Measurements from ENCODE around the gene PBX4. TPM values are rescaled to one million over a fixed set of nuclear protein-coding genes. Genes with fewer than 3 reads are reported as not detected.

Gene PBX4
- total and polyA plus RNA-seq, 7 donors: 0.49 to 6.1 (median 1.9) TPM; not detected in 3

DNA sequence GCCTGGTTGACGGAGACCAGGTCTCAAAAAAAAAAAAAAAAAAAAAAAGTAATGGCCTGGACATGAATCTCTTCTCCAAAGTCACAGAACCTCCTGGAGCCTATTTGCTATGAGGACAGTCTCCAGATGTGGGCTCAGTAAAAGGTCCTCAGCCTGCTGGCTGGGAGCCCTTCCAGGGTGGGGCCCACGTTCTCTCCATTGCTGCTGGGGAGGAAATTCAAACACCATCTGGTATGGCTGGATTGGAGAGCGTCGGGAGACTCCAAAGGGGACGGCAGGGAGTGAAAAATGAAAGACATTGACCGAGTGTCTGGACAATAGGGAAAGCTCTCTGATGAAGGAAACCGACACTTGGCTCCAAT is 1.3 kb upstream of the PBX4 start:
- intact Hi-C loops (cut with DNase I): no loop called here
- WGBS, 2 donors: 75 to 82% methylated on average over 7 of the region's 7 CpGs

DNA sequence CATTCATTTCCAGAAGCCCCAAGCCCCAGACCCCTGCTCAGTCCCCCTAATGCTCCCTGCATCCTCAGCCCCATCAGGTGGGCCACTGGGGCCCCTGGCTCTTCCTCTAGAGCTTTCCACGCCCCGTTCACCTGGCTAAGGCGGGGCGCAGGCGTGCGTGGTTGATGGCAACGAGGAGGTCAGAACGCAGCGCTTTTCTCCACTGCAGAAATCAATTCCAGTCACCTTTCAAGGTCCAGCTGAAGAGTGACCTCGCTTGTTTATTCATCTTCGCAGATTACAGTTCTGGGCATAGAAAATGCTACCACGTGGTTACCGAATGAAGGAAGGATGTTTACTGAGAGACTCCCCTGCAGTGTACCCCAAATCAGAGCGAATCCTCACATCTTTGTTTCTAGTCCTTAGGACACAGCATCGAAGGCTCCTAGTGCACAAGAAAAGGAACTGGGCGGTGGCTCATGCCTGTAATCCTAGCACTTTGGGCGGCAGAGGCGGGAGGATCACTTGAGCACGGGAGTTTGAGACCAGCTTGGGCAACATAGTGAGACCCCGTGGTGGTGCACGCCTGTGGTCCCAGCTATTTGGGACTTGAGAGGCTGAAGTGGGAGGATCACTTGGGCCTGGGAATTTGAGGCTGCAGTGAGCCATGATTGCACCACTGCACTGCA is 828 bp upstream of the PBX4 start:
- TF ChIP-seq POLR2AphosphoS5 (IDR thresholded peaks at IDR 0.05) (no peak), EP300 (IDR thresholded peaks at IDR 0.05) (no peak), CTCF (IDR thresholded peaks at IDR 0.05) (no peak), POLR2A (IDR thresholded peaks at IDR 0.05) (no peak)
- intact Hi-C loops (cut with DNase I): no loop called here
- WGBS, 2 donors: 36 to 64% methylated on average over 21 of the region's 21 CpGs

More for the DNA sequence above, 1.3 kb upstream of the PBX4 start:
- Histone ChIP-seq H3K27me3 (peaks cover 8 to 46% (median 36%) of the 10 kb centered on the region in 3 donors), H3K27ac (no peak overlapping the region), H3K9me3 (no peaks in the 10 kb centered on the region), H3K36me3 (no peaks in the 10 kb centered on the region), H3K4me3 (no peak overlapping the region), H3K4me1 (peaks cover 0 to 10% (median 0%) of the 10 kb centered on the region in 4 donors)
- TF ChIP-seq POLR2A (IDR thresholded peaks at IDR 0.05) (no peak), CTCF (IDR thresholded peaks at IDR 0.05) (no peak), POLR2AphosphoS5 (IDR thresholded peaks at IDR 0.05) (no peak), EP300 (IDR thresholded peaks at IDR 0.05) (no peak)
- no peak for DNase-seq

DNA sequence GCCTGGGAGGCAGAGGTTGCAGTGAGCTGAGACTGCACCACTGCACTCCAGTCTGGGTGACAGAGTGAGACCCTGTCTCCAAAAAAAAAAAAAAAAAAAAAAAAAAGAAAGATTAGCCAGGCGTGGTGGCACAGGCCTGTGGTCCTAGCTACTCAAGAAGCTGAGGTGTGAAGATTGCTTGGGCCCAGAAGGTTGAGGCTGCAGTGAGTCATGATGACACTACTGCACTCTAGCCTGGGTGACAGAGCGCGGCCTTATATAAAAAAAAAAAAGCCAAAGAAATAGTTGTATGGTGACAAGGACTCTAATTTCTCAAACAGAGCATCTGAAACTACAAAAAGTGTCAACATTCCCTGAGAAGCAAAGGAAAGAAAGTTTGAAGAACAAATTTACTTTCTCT is 3.4 kb downstream of the PBX4 start:
- H3K36me3 ChIP-seq: no peaks in the 10 kb centered on the region
- H3K27me3 ChIP-seq: peaks cover 8 to 65% (median 36%) of the 10 kb centered on the region in 3 donors
- H3K27ac ChIP-seq: no peak overlapping the region
- no peak for DNase-seq
- H3K4me3 ChIP-seq: no peak overlapping the region
- H3K4me1 ChIP-seq: peaks cover 0 to 10% (median 0%) of the 10 kb centered on the region in 4 donors
- no peaks in the 10 kb centered on the region for H3K9me3 ChIP-seq
- 86 to 87% methylated on average over 3 of the region's 3 CpGs for WGBS, 2 donors
- TF ChIP-seq CTCF (IDR thresholded peaks at IDR 0.05): no peak
- TF ChIP-seq POLR2A (IDR thresholded peaks at IDR 0.05): no peak
- TF ChIP-seq EP300 (IDR thresholded peaks at IDR 0.05): no peak
- no peak for TF ChIP-seq POLR2AphosphoS5 (IDR thresholded peaks at IDR 0.05)
- intact Hi-C loops (cut with DNase I): no loop called here

More for the DNA sequence above, 828 bp upstream of the PBX4 start:
- Histone ChIP-seq H3K27me3 (peaks cover 8 to 51% (median 36%) of the 10 kb centered on the region in 3 donors), H3K27ac (no peak overlapping the region), H3K9me3 (no peaks in the 10 kb centered on the region), H3K4me3 (no peak overlapping the region), H3K4me1 (peaks cover 0 to 10% (median 0%) of the 10 kb centered on the region in 4 donors), H3K36me3 (no peaks in the 10 kb centered on the region)
- DNase-seq: no peak

DNA sequence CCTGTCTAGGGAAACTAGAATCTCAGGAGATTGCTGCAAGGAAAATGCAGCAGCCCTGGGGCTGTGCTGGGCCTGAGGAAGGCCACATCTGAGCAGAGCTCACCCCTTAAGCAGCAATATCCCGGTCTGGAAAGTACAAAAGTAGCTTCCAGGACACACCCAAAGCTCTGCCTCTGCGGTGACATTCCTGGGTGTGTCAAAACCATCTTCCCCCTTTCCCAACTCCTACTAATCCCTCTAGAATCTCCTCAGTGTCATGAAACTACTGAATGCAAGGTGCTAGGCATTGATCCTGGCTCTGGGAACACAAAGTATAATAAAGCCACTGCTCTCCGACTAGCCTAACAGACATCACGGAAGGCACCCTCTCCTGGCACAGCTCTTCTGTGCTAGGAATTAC is 5.0 kb downstream of the PBX4 start:
- no peaks in the 10 kb centered on the region for H3K9me3 ChIP-seq
- H3K27ac ChIP-seq: no peak overlapping the region
- H3K4me3 ChIP-seq: no peak overlapping the region
- H3K27me3 ChIP-seq: peaks cover 8 to 56% (median 30%) of the 10 kb centered on the region in 3 donors
- 32 to 71% methylated on average over 4 of the region's 4 CpGs for WGBS, 2 donors
- H3K36me3 ChIP-seq: no peaks in the 10 kb centered on the region
- TF ChIP-seq EP300 (IDR thresholded peaks at IDR 0.05): no peak
- no peak for TF ChIP-seq POLR2A (IDR thresholded peaks at IDR 0.05)
- no peak for TF ChIP-seq CTCF (IDR thresholded peaks at IDR 0.05)
- H3K4me1 ChIP-seq: peaks cover 0 to 5% (median 0%) of the 10 kb centered on the region in 4 donors
- intact Hi-C loops (cut with DNase I): no loop called here
- DNase-seq: no peak
